ENCODE results near the gene MYO16. TPM values are rescaled to one million over a fixed set of nuclear protein-coding genes. Genes with fewer than 3 reads are reported as not detected.

The MYO16 gene
- total RNA-seq, 1 donor from 2014 or later = 22.0 TPM

GRCh38 chr13:109227344-109227940, 598.0 kb downstream of the MYO16 start:
- Mint-ChIP-seq H3K4me1 (ENCODE audit: low read depth, unreplicated experiment) (no peaks in the 10 kb centered on the region), H3K27me3 (ENCODE audit: unreplicated experiment) (peaks cover 4% of the 10 kb centered on the region), H3K9me3 (ENCODE audit: unreplicated experiment) (peaks cover 4% of the 10 kb centered on the region)

GRCh38 chr13:109228211-109228610, 598.8 kb downstream of the MYO16 start:
- no peak overlapping the region for H3K27ac Mint-ChIP-seq (ENCODE audit: unreplicated experiment)
- TF ChIP-seq, protein P1, sequence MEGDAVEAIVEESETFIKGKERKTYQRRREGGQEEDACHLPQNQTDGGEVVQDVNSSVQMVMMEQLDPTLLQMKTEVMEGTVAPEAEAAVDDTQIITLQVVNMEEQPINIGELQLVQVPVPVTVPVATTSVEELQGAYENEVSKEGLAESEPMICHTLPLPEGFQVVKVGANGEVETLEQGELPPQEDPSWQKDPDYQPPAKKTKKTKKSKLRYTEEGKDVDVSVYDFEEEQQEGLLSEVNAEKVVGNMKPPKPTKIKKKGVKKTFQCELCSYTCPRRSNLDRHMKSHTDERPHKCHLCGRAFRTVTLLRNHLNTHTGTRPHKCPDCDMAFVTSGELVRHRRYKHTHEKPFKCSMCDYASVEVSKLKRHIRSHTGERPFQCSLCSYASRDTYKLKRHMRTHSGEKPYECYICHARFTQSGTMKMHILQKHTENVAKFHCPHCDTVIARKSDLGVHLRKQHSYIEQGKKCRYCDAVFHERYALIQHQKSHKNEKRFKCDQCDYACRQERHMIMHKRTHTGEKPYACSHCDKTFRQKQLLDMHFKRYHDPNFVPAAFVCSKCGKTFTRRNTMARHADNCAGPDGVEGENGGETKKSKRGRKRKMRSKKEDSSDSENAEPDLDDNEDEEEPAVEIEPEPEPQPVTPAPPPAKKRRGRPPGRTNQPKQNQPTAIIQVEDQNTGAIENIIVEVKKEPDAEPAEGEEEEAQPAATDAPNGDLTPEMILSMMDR (IDR thresholded peaks at IDR 0.05; ENCODE audit: partially characterized antibody, unreplicated experiment) = no peak
- peaks cover 4% of the 10 kb centered on the region for H3K27me3 Mint-ChIP-seq (ENCODE audit: unreplicated experiment)
- H3K4me1 Mint-ChIP-seq (ENCODE audit: low read depth, unreplicated experiment) = no peaks in the 10 kb centered on the region
- DNase-seq = no peak
- peaks cover 12% of the 10 kb centered on the region for H3K36me3 Mint-ChIP-seq (ENCODE audit: unreplicated experiment)
- no peak overlapping the region for H3K4me3 Mint-ChIP-seq (ENCODE audit: unreplicated experiment)
- peaks cover 4% of the 10 kb centered on the region for H3K9me3 Mint-ChIP-seq (ENCODE audit: unreplicated experiment)

More at GRCh38 chr13:109227344-109227940, 598.0 kb downstream of the MYO16 start:
- Mint-ChIP-seq H3K27ac (ENCODE audit: unreplicated experiment) (no peak overlapping the region), H3K36me3 (ENCODE audit: unreplicated experiment) (peaks cover 12% of the 10 kb centered on the region), H3K4me3 (ENCODE audit: unreplicated experiment) (no peak overlapping the region)
- TF ChIP-seq, protein P1 (IDR thresholded peaks at IDR 0.05; ENCODE audit: partially characterized antibody, unreplicated experiment) = no peak
- DNase-seq = no peak

- H3K4me3 Mint-ChIP-seq (ENCODE audit: unreplicated experiment) = no peak overlapping the region
- H3K36me3 Mint-ChIP-seq (ENCODE audit: unreplicated experiment) = no peaks in the 10 kb centered on the region
- H3K4me1 Mint-ChIP-seq (ENCODE audit: low read depth, unreplicated experiment) = no peaks in the 10 kb centered on the region
- peaks cover 4% of the 10 kb centered on the region for H3K27me3 Mint-ChIP-seq (ENCODE audit: unreplicated experiment)
- H3K9me3 Mint-ChIP-seq (ENCODE audit: unreplicated experiment) = peaks cover 1% of the 10 kb centered on the region
- TF ChIP-seq, protein P1 (IDR thresholded peaks at IDR 0.05; ENCODE audit: partially characterized antibody, unreplicated experiment) = no peak
- DNase-seq = no peak
- H3K27ac Mint-ChIP-seq (ENCODE audit: unreplicated experiment) = no peak overlapping the region
Observed at GRCh38 chr13:109231888-109232287, 602.5 kb downstream of the MYO16 start.

- no peaks in the 10 kb centered on the region for H3K4me1 Mint-ChIP-seq (ENCODE audit: low read depth, unreplicated experiment)
- TF ChIP-seq, protein P1 (IDR thresholded peaks at IDR 0.05; ENCODE audit: partially characterized antibody, unreplicated experiment) = no peak
- no peaks in the 10 kb centered on the region for H3K36me3 Mint-ChIP-seq (ENCODE audit: unreplicated experiment)
- no peaks in the 10 kb centered on the region for H3K27me3 Mint-ChIP-seq (ENCODE audit: unreplicated experiment)
- H3K9me3 Mint-ChIP-seq (ENCODE audit: unreplicated experiment) = peaks cover 1% of the 10 kb centered on the region
- no peak overlapping the region for H3K4me3 Mint-ChIP-seq (ENCODE audit: unreplicated experiment)
- DNase-seq = no peak
- H3K27ac Mint-ChIP-seq (ENCODE audit: unreplicated experiment) = no peak overlapping the region
Observed at GRCh38 chr13:109233293-109233692, 603.9 kb downstream of the MYO16 start.

DNA sequence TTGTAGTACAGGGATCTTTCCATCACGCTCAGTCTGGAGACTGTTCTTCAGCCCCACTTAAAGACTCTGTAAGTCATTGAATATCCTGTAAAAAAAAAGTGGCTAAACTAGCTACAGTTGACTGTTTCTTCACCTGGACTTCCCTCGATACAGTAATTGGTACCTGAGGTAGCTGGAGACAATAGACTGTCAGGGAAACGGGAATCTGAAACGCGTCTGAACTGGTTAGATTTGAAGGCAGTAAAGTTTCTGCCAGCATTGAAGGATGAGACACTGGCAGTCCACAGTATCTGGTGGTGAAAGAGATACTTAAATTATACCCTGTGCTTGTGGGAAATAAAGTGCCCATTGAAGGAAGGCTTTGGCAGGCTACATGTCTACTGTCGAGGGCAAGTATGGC, 606.5 kb downstream of the MYO16 start:
- no peak overlapping the region for H3K27ac Mint-ChIP-seq (ENCODE audit: unreplicated experiment)

More for the DNA sequence above, 606.5 kb downstream of the MYO16 start:
- no peak overlapping the region for H3K4me3 Mint-ChIP-seq (ENCODE audit: unreplicated experiment)
- TF ChIP-seq, protein P1 (IDR thresholded peaks at IDR 0.05; ENCODE audit: partially characterized antibody, unreplicated experiment) = no peak
- DNase-seq = no peak
- no peaks in the 10 kb centered on the region for H3K9me3 Mint-ChIP-seq (ENCODE audit: unreplicated experiment)
- H3K36me3 Mint-ChIP-seq (ENCODE audit: unreplicated experiment) = no peaks in the 10 kb centered on the region
- H3K4me1 Mint-ChIP-seq (ENCODE audit: low read depth, unreplicated experiment) = no peaks in the 10 kb centered on the region
- H3K27me3 Mint-ChIP-seq (ENCODE audit: unreplicated experiment) = no peaks in the 10 kb centered on the region
